Endometrial microvascular endothelial cells (primary cell): ENCODE results near the gene TRAF3IP3. TPM values are rescaled to one million over a fixed set of nuclear protein-coding genes. Genes with fewer than 3 reads are reported as not detected.

Experiments used
- in situ Hi-C: cut with HindIII; loops from 2 replicates; pipeline ENCODE4 v1.10.0; 2017; ENCODE audit warnings: low sequenced_read_pairs, low pct_unique_long_range_greater_than_20kb; ENCODE audit errors: inconsistent ontology term
- total RNA-seq: library from RNA; depleted of rRNA; stranded (reverse); fragments of >200 nt; gene quantifications from one replicate; pipeline ENCODE4 v1.2.3, GENCODE V29; 2015; ENCODE audit errors: inconsistent ontology term

The TRAF3IP3 gene
- total RNA-seq, 1 donor from 2014 or later: not detected

DNA sequence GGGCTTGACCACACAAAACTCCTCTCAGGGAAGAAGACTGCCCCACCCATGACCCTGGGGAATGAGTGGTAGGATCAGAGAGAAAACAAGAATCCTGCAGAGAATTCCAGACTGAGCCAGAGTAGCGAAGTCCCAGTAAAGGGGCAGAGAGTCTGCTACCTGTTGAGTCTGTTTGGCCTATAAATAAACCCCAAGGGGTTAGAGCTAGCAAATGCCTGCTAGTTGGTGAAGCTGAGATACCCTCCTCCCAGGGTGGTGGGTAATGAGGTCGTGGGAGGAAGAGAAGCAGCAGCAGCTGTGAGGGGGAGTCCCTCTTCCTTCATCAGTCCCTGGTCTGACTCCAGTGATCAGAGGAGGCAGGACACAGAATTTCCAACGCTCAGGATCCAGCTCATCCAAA lies 2.5 kb downstream of the TRAF3IP3 start:
- in situ Hi-C loops: no loop called here

DNA sequence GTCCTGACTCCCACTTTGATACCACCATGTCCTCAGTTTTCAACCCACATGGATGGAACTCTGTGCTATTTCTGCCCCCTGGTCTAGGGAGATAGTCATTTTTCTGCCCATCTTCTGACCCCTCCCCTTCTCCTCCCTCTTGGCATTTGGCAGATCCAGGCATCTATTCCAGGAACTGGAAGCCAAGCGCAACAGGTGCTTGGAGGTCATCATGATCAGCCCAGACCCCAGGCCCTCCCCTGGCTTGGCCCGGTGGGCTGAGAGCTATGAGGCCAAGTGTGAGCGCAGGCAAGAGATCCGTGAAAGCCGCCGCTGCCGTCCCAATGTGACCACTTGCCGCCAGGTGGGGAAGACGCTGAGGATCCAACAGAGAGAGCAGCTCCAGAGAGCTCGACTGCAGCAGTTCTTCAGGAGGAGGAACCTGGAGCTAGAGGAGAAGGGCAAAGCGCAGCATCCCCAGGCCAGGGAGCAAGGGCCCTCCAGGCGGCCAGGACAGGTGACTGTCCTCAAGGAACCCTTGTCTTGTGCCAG lies 4.0 kb downstream of the TRAF3IP3 start:
- in situ Hi-C loops: no loop called here

DNA sequence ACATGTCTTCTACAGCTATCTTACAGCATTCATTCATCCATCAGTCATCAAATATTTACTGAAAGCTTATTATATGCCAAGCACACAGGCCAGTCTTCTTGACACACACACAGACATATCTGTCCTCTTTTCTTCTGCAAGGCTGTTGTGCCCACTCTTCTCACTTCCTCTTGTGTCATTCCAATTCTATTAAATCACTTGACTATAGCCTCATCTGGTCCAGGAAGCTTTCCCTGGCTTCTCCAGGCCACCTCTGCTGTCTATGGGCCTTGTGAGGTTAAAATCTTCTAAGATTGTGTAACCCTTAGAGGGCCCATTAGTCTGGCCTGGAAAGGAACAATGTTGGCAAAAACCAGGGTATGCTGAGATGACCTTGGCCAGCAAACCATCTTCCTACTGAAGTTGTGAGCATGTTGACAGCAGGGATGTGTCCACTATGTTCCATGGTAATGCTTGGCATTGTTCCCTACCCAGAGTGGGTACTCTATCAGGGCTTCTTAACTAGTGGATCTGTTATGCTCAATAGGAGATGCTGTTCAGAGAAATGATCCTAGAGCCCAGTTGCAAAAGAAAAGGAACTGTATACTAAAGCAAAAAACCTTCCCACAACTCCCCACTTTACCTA lies 5.3 kb downstream of the TRAF3IP3 start:
- in situ Hi-C loops: no loop called here

DNA sequence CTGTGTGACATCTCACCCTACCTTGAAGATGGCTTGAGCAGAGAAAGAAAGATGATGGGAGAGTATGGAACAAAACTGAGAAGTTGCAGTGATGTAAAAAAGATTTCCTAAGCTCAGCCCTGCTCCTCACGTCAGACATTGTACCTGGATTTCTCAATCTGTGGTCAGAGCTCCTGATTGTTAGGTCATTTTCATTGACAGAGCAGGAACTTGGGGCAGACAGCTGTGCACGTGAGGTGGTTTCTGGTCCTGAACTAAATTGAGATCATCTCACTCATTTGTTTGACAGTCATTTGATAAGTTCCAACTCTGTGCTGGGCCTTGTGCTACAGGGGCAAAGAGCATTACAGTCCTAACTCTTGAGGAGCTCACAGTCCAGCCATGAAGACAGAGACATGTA lies 10.2 kb downstream of the TRAF3IP3 start:
- in situ Hi-C loops: no loop called here

DNA sequence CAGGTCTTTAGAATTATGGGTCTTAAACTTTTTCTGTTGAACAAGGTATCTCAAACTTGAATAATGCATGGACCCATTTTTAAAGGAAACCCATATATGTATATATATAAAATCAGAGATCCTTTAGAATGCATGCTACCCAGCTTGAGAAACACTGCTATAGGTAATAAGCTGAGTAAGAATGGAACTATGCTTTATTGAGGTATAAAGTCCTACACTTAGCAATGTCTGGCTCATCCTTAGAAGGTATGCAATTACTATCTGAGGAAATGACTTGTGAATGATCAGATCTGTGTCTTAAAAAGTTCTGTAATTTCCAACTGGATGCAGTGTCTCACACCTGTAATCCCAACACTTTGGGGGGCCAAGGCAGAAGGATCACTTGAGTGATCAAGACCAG lies 11.2 kb downstream of the TRAF3IP3 start:
- in situ Hi-C loops: no loop called here

DNA sequence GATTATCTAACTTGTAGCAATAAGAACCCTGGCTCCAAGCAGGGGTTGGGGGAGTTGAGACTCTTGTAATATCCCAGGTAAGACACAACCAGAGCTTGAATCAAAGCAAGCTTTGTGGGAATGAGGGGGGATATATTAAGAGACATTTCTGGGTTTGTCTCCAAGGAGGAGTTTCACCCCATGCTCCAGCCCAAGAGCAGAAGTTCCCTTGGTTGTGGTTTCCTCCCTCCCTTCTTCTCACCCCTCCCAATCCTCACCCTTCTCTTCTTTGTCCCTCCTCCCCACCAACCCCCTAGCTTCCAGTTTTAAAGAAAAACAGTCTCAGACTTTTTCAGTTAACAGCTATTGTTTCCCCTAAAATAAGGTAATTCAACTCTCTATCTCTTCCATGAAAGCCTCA lies 11.9 kb downstream of the TRAF3IP3 start:
- in situ Hi-C loops: no loop called here

DNA sequence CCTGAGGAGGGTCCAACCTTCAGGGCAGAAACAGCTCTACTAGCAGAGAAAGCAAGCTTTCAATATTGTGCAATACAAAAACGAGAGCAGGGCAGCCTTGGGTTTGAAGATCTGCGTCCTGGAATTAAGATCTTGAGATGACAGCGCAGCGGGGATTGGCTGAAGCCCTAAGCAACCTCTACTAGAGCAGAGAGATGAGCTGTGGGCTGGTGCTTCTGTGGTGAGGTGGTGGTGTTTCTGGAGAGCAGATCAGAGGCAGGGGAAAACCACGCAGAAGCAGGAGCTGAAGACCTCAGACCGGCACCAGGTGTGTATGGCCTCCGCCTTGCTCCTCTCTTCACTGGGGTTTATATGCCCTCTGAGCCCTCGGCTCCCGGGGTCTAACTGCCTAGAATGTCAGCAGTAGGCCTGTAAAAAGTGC lies 12.5 kb downstream of the TRAF3IP3 start:
- in situ Hi-C loops: no loop called here

DNA sequence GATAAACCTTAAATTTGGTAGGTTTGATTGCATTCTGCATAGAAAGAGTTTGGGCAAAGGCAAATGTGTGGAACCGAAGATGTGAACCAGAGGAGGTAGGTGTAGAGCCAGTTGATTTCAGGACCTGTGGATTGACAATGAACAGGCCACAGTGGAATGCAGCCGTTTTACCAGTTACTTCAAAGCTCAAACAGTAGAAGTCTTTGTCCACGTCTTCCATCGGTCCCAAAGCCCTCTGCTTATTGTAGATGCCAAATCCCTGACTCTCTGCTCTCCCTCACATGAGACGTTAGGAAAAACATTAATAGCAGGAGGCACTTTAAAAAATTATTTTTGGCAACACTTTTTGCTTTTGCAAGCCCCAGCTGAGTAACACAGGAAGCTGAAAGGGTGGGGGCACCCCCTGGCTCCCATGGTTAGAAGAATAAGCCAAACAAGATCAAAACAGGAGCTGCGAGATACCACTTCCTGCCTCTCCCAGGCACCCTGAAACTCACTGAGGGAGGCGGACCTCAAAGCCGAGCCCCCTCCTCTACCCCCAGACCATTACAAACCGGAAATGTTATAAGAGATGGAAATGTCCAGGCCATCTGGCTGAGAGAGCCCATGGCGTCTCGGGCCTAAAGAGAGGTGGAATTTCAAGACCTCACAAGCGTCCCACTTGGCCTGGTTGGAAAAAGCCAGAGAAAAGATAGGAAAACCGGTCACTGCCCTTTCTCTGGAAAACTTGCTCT lies 13.5 kb downstream of the TRAF3IP3 start:
- in situ Hi-C loops: no loop called here

DNA sequence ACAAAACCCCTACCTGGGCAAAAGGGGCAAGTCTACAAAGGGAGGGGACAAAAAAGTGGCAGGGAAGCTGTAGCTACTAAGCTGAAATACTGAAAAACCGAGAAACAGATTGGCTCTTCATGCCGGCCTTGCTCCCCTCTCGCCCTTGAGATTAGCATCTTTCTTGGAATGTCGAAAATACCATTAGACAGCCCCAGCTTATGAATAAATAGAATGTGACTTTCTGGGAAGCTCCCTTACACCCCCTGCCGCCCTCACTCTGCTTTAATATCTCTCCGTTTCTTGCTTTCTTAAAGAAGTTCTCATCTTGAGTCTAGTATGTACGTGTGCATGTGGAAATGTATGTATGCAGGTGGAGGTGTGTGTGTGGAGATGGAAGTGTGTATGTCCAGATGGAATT lies 14.1 kb downstream of the TRAF3IP3 start:
- in situ Hi-C loops: no loop called here

DNA sequence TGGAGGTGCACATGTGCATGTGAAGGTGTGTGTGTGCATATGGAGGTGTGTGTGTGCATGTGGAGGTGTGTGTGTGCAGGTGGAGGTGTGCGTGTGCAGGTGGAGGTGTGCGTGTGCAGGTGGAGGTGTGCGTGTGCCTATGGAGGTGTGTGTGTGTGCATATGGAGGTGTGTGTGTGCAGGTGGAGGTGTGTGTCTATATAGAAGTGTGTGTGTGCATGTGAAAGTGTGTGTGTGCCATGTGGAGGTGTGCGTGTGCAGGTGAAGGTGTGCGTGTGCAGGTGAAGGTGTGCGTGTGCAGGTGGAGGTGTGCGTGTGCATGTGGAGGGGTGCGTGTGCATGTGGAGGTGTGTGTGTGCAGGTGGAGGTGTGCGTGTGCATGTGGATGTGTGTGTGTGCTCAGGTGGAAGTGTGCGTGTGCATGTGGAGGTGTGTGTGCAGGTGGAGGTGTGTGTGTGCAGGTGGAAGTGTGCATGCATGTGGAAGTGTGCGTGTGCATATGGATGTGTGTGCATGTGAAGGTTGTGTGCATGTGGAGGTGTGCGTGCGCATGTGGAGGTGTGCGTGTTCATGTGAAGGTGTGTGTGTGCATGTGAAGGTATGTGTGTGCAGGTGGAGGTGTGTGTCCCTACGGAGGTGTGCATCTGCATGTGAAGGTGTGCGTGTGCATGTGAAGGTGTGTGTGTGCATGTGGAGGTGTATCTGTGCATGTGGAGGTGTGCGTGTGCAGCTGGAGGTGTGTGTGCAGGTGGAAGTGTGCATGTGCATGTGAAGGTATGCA lies 15.0 kb downstream of the TRAF3IP3 start:
- in situ Hi-C loops: no loop called here

DNA sequence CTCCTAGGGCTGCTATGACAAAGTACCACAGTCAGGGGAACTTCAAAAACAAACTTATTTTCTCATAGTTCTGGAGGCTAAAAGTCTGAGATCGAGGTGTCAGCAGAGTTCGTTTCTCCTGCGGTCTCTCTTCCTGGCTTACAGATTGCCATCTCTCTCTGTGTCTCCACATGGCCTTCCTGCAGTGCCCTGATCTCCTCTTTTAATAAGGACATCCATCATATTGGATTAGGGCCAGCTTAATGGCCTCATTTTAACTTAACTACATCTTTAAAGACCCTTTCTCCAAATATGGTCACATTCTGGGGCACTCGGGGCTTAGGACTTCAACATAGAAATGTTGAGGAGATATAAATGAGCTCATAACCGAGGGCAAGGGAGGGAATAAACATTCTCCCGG lies 16.3 kb downstream of the TRAF3IP3 start:
- in situ Hi-C loops: no loop called here

DNA sequence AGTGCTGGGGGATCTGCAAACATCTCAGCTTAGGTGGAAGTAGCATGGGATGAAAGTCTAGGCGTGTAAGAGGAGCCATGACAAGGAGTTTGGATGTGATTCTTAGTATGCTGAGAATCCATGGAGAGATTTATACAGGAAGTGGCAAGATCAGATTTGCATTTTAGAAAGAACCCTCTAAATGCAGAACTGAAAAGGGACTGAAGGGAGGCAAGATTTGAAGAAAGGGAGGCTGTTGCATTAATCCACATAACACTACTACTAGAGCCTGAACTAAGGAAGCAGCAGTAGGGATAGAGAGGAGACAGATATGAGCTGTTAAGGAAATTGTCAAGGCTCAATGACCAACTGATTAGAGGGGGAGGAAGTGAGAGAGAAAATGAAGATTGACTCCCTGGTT lies 18.7 kb downstream of the TRAF3IP3 start:
- in situ Hi-C loops: no loop called here

DNA sequence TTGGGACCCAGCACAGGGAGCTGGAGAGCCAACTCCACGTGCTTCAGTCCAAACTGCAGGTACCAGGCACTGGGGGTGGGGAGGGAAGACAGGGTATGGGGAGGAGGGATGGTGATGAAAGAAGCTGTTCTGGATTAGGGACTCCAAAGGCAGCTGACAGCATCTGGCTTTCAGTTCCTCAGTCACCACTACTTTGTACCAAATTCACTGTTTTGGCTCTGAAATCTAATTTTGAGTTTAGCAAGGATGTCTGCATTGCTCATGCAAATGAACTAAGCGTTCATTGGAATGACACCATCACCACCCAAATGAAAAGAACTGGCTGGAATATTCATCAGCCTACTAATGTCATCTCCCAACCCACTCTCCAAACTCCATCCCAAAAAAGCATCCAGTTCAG lies 19.8 kb downstream of the TRAF3IP3 start:
- in situ Hi-C loops: no loop called here

DNA sequence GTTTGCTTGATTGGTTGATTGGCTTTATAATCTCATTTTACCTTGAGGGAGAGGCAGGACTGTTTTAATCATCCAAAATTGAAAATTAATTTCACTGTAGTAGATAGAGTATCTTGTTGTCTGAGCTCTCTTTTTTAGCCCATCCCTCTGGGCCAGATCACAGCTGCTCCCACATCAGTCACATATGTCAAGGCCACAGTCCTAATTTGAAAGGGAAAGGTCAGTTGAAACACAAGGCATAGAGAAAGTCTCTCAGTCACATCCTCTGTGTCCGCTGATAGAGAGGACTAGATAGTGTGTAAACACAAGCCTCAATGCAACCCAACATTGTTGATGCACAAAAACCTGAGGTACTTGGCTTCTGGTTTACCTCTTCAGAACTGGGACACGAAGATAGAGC lies 21.7 kb downstream of the TRAF3IP3 start:
- in situ Hi-C loops: no loop called here

DNA sequence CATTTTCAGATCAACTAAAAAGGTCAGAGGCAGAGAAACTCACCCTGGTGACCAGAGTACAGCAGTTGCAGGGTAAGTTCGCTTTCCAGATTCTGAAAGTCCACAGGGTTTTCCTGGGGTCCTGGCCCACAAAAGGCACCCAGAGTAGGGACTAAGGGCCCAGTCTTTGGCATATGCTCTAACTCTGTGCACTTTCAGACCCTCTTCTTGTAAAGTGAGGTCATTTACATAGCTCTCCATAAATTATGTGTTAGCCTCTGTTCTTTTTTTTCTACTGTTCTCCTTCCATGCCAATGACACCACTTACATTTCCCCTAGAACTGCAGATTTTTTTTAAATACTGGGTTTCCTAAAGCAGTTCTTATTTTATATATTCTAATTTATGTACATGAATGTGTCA lies 22.2 kb downstream of the TRAF3IP3 start:
- in situ Hi-C loops: no loop called here

DNA sequence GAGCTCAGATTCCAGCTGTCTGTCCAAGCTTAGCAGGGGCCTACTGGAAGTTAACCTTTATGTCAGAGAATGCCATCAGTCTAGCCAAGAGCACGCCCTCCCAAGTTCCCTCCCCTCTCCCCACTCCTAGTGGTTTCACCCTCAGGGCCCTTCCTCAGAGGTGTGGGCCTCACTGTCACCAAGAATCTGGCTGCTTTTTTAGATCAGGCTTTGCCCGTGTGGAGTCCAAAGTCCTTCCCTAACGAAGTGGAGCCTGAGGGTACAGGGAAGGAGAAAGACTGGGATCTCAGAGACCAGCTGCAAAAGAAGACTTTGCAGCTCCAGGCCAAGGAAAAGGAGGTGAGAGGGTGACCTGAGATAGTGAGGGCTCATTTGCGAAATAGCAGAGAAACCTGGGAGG lies 24.4 kb downstream of the TRAF3IP3 start:
- in situ Hi-C loops: no loop called here

DNA sequence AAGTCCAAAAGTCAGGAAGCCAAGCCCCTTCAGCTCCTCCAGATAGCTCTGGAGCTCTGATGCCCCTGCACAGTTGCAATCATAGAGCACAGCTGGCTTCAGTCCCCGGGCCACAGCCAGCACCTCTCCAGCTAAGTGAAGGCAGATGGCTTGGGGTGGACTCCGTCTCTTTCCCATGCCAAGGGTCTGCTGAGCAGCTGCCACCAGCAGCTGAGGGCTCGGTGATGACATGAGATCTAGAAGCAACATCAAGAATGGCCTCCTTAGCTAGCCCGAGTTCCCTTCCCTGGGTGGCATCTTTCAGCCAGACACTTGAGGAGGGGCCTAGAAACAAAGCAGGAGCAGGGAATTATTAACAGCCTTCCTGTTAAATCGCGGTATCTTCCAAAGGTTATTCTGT lies 27.5 kb downstream of the TRAF3IP3 start:
- in situ Hi-C loops: no loop called here

DNA sequence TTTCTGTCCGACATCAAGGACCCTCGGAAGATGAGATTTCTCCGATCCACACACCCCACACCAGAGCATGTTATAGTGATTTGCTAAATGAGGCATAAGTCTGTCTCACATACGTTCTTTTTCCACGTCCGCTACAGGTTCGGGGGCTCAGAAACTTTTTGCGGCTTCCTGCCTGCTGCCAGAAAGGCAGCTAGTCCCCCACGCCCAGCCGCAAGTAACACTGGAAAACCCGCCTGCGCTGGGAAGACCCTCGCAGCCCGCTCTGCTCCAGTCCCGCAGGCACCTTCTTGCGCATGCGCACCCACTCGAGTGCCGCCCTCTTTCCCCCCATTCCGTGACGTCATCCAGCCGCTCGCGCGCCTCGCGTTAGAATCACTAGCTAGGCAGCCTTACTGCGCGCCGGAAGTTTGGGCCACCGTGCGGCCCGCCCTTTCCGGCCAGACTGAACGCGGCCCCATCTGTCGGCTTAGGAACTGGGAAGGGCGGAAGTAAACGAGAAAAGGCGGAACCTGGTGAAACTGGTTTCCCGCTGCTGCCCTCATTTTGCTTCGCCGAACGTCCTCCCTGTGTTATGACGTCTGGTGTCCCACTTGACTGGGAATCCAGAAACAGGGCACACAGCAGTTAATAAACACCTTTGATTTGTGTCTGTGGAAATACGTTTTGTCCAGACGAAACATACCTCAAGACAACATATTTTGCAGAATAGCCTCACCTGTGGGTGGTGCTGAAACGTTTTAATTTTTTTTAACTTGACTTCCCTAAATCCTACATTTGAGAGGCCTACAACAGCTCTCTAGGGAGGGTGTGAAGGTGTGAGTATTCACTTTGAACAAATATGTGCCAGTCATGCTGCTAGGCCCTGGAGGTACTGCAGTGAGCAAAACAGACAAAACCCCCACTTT lies 28.7 kb downstream of the TRAF3IP3 start, which contains the start of gene C1orf74:
Gene C1orf74, minus strand, starts transcription at position 295 of the 905 bp plus-strand sequence. CDS start 925 bp downstream, outside the sequence.
- in situ Hi-C loops: no loop called here

DNA sequence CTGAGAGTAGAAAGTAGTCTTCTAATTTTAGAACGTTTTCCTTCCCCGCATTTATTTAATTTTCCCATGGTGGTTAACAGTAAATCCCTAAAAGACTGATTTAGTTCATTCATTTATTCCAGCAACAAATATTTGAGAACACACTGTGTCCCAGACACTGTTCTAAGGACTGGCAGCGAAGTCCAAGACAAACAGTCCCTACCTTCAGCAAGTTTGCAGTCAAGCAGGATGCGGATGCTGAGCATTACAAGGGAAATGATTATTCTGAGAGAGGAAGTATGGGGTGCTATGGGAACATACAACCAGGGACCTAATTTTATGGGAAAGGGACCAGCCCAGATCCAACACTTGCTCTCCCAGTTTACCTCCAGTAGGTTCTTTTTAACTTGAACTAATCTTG lies 29.7 kb downstream of the TRAF3IP3 start:
- in situ Hi-C loops: no loop called here
